ENCODE results near the gene UBAC2.

The UBAC2 gene

DNA sequence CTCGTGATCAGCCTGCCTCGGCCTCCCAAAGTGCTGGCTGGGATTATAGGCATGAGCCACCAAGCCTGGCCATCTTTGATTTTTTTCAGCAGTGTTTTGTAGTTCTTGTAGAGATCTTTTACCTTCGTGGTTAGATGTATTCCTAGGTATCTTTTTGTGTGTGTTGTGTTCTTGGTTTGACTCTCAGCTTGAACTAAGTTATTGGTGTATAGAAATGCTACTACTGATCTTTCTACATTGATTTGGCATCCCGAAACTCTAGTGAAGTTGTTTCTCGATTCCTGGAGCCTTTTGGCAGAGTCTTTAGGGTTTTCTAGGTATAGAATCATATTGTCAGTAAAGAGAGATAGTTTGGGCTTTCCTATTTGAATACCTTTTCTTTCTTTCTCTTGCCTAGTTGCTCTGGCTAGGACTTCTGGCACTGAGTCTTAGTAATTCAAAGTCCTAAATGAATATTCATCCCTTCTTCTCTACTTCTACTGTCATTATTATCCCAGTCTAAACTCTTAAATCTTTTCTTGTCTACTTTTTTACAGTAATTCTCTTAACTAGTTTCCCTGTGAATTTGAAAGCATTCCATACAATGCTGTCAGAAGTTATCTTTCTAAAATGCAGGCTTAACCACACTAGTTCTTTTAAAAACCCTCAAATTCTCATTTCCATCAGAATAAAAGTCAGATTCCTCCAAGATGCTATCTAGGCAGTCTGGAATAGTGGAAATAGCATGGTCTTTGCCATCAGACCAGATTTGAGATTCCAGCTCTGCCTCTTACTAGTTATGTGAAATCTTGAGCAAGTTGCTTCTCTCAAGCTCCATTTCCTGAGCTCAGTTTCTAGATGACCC lies 50.5 kb downstream of the UBAC2 start:
- no peak for DNase-seq

DNA sequence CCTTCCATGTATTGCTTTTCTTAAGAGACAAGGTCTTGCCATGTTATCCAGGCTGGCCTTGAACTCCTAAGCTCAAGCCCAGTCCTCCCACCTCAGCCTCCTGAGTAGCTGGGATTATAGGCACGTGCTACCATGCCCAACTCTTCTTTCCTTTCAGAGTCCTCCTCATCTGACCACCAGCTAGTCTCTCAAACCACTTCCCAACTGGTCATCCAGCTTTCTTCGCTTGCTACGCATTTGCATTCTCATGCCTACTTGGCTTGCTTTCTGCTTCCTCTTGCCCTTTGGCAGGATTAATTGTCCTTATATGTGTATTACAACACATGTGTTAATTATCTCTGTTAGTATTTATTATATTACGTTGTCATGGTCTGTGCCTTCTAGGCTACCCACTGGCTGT lies 51.3 kb downstream of the UBAC2 start:
- DNase-seq = no peak

DNA sequence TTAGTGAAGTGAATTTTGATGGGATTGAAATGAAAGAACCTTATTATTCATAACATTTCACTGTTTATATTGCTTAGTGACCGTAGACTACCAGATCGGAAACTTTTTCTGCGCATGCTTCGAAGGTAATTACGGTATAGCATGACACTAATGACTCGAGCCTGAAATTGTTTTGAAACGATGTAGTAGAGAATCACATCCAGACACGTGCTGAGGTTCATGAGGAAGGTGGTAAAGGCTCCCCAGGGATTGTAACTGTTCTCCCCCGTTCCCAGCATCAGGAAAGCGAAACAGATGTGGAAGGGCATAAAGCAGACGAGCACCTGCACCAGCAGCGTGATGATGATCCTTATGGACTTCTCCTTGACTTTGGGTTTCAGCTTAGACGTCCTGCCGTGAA lies 54.2 kb downstream of the UBAC2 start:
- no peak for DNase-seq

DNA sequence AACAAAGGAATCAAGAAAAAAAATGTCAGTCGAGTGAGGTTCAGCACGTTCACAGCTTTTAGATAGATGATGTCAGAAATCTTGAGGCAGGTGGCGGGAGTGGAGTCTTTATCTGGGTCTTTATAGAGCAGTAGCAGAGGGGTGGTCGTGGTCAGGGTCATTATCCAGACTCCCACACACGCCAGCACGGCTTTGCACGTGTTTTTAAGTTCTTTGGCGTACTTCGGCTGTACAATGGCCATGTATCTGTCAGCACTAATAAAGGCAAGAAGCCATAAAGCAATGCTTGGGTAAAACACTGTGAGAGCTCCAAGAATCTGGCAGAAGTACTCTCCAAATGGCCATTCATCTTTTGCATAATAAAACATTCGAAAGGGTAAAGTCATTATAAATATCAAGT lies 54.6 kb downstream of the UBAC2 start:
- DNase-seq = no peak

DNA sequence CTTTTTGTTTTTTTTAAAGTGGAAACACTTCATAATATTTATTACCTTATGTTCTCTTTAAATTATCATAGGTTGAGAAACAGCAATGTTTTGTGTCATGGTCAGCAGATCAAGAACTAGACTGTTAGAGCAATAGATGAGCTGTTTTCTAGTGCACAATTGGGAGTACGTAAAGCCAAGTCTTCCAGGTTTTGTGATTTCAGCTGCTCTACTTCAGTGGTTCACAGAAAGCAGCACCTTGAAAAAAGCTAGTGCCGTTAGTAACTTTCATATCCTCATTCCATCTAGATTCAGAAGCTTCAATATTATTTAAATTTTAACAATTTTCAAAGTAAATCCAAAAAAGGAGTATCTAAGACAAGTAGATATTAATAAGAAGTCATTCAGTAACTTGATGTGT lies 55.6 kb downstream of the UBAC2 start:
- DNase-seq = no peak

DNA sequence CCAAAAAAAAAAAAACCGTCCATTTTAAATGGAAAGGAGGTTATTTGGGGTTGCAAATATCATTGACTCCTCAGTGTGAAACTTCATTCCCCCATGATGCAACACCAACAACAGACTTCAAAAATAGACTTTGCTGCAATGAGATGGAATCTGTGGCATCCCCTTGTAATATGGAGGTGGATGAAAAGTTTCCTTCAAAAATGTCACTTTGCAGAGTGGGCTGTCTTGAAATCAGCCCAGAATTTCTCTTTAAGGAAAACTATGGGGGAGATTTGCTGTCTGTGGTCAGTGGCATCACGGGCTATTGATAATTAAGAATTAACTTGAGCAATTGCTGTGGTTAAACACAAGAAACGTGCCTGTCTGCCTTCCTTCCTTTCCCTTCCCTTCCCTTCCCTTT lies 56.1 kb downstream of the UBAC2 start:
- DNase-seq = no peak

DNA sequence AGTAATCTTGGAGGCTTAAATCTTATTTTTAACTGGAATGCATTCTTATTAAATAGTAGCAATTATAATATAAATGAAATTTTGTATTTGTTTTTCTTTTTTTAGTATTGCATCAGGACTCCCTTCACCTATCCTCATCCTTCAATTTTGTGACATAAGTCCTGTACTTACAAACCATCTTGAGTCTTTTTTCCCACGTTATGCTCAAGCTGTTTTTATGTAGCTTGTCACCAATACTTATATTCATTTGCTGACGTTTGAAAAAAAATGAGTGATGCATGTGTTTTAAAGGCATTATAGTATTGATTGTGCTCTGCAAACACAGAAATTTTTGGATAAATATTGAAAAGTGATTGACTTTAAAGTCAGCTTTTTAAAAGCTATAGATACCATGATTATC lies 56.6 kb downstream of the UBAC2 start:
- DNase-seq = no peak

DNA sequence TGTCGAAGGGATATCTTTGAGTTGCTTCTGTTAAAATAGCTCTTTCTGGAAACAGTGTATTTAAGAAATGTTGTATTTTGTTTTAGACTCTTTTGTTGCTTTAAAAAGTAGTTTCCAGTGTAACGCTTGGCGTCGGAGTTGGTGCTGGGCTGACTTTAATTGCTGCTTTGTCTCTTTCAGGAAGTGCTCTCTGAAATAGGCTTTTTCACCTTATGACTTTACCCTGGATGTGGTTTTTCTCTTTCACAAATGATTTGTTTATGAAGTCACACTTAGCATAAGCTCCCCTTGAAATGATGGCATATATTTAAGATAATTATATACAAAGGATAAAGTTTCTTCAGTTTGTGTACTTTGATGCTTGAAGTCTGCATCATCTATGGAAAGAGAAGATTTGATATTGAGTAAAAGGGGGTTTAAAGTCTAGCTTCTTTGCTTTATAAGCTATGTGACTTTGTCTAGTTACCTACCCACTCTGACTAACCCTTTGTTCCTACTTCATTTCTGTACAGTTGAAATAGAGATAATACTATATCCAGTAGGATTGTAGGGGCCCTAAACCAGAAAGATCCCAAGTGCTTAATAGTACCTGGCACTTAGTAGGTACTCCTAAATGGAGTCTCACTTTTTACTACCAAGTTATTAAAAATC lies 57.7 kb downstream of the UBAC2 start, which contains the start of gene GPR18:
TSS of gene GPR18 (minus strand) at position 170 of the 651 bp plus-strand sequence. CDS start 2,507 bp downstream, outside the sequence.
- DNase-seq = no peak

DNA sequence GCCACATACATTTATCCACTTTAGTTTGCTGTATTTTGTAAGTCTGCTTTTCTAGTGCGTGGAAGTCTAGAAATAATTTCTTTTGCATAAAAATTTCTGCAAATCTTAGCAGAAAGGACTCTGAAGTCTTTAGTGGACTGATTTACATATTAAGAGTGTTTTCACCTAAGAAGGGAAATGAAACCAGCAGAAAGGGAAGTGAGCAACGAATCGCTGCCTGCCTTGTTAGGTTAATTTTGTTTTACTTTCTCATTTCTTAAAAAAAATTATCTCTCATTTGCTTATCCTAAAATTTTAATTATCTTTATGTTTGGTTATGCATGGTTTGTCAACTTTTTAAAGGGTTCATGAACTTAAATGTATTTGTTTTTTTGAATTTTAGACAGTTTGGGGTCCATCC lies 58.3 kb downstream of the UBAC2 start:
- no peak for DNase-seq

DNA sequence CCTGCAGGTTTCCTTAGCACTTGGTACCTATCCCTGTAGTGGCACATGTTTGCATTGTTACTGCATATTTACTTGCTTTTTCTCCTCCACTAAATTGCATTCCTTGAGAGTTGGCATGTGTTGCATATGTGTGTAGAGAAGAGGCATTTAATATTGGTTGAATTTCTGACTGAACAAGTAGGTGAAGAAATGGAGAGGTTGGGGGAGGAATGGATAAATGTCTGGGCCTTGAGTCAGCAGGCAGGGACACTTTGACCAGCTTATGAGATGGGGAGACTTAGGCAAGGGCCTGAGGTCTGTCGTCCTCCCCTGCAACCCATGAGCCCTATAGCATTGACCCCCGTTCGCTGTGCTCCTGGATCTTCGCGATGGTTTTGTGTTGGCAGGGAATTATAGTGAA lies 59.6 kb downstream of the UBAC2 start:
- DNase-seq = no peak

DNA sequence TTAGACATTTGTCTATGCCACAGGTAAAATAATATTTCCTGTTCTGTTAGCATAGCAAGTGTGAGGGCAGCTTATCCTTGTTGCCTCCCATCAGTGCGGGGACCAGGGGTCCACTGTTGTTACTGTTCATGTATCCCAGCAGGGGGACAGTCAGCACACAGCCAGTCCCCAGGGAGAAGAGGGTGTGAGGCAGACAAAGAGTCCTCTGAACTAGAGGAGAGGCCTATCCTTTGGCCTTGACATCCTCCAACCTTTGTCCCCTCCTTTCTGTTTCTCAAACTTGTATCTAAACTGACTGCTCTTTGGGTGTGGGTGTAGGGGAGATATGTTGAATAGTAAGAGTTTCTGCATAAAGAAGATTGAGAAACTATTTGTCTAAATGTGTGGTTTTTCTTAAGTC lies 60.4 kb downstream of the UBAC2 start:
- no peak for DNase-seq

DNA sequence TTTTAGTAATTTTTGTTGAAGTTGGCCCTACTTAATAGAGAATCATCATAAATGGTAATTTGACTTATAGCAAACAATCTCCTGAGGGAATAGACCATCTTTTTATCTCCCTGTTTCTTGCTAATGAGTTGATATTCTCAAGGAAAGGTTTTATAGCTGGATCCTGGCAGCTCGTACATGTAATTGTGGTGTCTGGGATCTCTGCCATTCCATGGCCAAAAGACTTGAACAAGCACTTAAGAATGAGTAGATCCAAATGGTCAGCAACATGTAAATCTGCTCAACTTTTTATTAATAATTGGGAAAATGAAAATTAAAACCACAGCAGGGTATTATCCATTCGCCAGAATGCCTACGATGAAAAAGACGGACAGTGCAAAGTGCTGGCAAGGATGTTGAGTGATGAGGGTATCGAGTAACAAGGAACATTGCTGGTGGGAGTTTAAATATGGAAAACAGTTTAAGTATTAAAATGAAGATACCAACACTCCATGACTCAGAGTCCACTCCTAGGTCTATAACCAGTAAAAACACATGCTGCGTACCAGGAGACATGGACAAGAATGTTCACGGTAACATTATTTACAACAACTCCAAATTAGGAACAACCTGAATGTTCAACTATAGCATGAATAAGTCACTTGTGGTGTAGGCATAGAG lies 62.6 kb downstream of the UBAC2 start:
- no peak for DNase-seq

DNA sequence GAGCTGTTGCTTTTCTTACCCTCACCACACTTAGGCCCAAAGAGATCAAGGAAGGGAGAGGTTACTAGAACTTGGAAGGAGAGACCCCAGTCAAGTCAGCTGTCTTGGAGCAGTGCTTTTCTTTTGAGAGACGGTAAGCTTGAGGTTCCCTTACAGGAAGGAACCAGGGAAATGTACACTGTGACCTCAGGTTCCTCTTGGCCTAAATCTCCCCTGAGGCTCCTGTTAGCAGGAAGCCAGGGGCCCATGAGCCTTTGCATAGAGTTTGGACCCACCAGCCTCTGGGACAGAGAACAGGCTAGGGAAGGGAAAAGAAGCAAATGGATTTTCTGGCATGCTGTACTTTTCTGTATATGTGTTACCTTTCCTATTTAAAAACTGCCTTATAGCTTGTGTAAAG lies 63.4 kb downstream of the UBAC2 start:
- no peak for DNase-seq

DNA sequence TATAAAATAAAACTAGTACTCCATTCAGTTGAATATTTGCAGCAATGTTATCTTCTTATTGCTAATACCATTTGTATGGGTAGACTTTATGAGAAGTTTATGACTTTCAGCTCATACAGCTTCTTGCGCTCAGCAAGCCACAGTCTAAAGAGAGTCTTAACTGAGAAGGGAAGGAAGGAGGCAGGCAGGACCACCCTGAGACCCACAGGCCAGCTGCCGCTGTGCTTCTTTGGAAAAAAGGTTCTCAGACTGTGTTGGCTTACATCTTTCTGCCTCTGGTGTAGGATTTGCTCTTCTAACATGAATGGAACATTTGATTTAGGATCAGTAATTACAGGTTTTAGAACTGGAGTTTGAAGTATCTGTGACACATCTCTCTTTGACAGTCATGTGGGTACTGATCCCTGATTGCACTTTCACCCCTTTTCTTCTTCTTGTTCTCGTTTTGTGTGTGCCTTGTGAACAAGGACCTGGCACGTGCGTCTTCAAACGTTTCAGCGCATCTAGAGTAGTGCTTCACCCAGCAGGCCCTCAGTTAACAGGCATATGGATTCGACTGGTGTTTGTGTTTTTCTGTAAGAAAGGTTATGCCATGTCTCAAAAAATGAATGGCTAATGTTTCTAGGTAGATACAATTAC lies 64.6 kb downstream of the UBAC2 start:
- no peak for DNase-seq

DNA sequence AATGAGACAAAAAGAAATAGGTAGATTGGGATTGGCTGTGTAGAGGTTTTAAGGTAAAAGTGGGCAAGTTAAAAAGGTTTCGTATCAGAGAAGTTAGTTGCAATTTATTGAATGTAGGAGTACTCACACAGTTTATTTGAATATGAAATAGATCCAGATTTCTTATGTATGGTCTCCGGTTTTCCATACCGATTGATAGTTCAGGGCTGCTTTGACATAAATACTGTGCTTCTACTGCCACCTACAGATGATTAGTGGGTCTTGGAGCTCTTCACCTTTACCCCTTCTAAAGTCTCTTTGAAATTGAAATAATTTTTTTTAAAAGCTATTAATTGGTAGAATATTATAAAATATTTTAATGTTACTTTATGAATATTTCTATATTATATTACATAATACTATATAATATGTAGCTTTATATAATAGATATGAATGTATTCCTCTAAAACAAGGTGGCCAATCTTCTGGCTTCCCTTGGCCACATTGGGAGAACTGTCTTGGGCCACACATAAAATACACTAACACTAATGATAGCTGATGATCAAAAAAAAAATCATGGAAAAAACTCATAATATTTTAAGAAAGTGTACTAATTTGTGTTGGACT lies 65.3 kb downstream of the UBAC2 start:
- DNase-seq = no peak

DNA sequence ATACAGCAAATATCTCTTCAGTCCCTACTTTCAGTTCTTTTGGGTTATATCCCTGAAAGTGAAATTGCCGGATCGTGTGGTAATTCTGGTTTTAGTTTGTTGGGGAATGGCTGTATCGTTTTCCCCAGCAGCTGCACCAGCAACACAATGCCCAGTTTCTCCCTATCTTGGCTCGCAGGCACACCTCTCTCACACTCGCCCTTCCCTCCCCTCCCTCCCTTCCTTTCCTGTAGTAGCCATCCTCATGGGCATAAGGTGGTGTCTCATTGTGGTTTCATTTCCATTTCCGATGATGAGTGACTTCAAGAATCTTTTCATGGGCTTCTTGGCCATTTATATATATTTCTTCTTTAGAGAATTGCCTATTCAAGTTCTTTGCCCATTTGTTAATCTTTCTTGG lies 66.2 kb downstream of the UBAC2 start:
- no peak for DNase-seq

DNA sequence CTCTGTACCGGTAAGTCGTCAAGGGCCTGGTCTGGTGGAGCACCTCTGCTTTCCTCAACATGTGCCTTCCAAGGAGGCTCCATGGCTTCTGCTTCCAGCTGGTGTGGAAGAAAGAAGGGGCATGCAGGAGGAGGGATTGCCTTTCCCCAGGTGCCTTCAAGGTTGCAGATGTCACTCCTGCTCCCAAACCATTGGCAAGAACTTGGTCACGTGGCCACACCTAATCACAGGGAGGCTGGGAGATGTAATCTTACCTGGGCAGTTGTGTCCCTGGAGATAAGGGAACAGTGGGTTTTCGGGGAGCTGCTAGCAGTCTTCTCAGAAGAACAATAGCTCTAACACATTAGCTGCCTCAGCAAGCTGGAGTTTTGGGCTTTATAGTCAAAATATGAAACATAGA lies 67.3 kb downstream of the UBAC2 start:
- no peak for DNase-seq

DNA sequence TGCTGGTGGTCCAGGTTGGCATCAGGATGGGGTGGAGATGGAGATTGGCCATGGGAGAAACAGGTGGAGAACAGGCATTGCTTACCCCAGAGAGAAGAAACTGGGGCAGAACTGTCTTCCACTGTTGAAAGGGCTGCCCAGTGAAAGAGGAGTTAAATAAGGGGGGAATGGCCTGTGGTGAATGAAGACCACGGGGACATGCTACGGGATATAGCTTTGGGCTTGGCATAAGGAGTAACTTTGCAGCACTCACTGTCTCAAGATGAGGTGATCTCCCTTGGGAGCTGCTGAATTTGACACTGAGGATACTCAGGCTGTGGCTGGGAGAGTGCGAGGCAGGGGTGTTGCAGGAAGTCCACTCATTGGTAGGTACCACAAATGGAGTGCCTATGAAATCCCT lies 68.2 kb downstream of the UBAC2 start:
- no peak for DNase-seq

DNA sequence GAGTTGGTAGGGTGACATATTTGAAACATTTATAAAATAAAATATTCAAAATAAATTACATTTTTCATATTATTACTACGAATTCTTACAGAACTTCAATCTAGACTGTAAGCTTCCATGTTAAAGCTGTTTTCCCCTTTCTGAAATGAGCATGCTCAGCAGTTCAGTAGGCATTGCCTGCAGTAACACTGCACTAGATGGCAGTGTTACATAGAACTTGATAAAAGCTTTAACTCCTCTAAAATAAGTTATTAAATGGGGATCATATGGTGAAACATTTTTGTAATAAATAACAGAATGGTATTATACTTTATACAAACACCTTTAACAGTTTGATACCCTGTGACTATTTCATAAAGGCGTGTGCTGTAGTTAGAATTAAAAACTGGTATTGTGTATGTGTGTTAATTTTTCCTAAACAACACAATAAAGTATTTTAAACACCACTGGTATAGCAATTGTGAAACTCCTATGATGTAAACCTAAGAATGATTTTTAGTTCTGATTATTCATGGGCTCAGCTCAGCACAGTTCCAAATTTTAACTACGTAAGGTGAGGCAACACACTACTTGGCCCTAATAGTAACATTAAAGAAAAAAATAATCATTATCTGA lies 69.1 kb downstream of the UBAC2 start:
- DNase-seq = no peak

DNA sequence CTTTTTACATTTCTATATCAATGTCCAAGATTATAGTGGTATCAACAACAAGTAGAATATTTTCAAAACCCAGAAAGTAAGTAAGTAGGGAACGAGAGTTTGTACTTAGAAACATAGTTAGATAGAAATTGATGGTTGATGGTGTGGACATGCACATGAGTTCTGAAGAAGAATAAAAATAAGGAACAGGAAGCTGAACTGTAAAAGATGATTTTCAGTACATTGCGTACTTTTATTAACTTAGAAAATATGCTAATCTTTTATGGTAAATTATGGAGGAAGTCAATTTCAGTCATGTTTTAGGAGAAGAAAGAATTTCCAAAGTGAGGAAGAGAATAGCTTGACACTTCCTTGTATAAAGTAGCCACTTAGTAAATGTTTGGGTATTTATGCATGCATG lies 69.9 kb downstream of the UBAC2 start:
- no peak for DNase-seq

DNA sequence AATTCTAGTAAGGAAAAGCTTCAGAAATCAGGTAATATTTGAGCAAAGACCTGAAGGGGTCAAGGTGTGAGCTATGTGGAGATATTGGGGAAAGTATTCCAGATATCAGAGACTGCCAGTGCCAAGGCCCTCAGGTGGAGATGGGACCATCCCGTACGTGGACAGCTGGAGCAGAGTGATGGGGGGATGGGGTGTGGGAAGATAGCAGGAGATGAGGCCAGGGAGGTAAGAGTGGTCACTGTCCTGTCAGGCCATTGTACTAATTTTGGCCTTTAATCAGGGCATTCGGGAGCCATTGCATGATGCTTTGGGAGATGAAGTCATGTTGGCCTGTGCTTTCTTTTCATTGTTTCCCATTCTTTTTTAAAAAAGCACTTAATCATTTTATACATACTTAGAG lies 70.6 kb downstream of the UBAC2 start:
- no peak for DNase-seq

DNA sequence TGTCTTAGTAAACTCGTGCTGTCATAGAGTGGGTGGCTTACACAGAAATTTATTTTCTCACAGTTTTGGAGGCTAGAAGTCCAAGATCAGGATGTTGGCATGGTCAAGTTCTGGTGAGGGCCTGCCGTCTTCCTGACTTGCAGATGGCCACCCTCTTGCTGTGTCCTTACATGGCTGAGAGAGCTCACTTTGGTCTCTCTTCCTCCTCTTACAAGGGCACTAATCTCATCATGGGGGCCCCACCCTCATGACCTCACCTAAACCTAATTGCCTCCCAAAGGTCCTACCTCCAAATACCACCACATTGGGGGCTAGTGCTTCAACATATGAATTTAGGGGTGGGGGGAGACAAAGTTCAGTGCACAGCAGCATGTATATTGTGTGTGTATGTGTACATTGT lies 71.8 kb downstream of the UBAC2 start:
- DNase-seq = no peak

DNA sequence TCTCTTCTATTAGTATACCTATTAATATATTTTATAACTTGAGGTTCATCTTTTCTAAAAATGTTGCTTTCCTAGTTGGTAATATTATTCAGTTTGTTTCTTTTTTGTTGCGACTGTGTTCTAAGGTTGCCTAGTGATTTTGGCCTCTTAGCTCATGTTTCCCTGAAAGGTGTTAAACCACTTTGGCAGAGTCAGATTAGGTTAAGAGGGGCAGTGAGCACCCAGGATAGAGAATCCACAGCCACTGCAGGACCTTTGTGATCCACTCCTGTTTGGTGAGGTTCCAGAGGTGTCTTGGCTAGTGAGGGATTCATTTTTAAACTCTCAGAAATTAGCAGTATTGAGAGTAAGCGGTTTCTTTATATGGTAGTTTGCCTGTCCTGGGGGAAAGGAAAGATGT lies 72.5 kb downstream of the UBAC2 start:
- DNase-seq = no peak
